SU-DHL-6 (cell line): Measurements from ENCODE around the gene MRC1.

Experiments
- H2AFZ ChIP-seq: fragments of 200-600 bp; sonication (generic); 2 replicates; pipeline ENCODE4 v1.6.1; 2014; ENCODE audit warnings: low read depth, mild to moderate bottlenecking, moderate library complexity, mixed read lengths, antibody characterized with exemption, low read length; ENCODE audit not compliant: severe bottlenecking
- H3F3A ChIP-seq: fragments of 200-600 bp; shearing (Covaris generic); 2 replicates; pipeline ENCODE4 v1.6.0; 2016; ENCODE audit warnings: antibody characterized with exemption, mild to moderate bottlenecking; ENCODE audit not compliant: insufficient read depth
- H3K27ac ChIP-seq: fragments of 200-600 bp; sonication (generic); 2 replicates; pipeline ENCODE4 v1.5.1; 2016; ENCODE audit warnings: low read depth, mild to moderate bottlenecking, low read length, moderate library complexity, mixed read lengths
- H3K27me3 ChIP-seq: fragments of 200-600 bp; sonication (generic), shearing (Covaris generic); 2 replicates; pipeline ENCODE4 v1.6.0; 2014; ENCODE audit warnings: mild to moderate bottlenecking, low read length
- H3K36me3 ChIP-seq: fragments of 200-600 bp; sonication (generic); 2 replicates; pipeline ENCODE4 v1.6.1; 2014; ENCODE audit warnings: mild to moderate bottlenecking, low read length, mixed read lengths
- H3K4me2 ChIP-seq: fragments of 300-600, 200-600 bp; shearing (Covaris generic), sonication (generic); 2 replicates; pipeline ENCODE4 v1.6.0; 2014; ENCODE audit warnings: low read length, low read depth, mild to moderate bottlenecking; ENCODE audit not compliant: poor library complexity, severe bottlenecking
- H3K4me3 ChIP-seq: fragments of 200-600 bp; sonication (generic); 2 replicates; pipeline ENCODE4 v1.5.1; 2014; ENCODE audit warnings: antibody characterized with exemption, low read length, mild to moderate bottlenecking, mixed read lengths; ENCODE audit not compliant: insufficient read depth, poor library complexity, severe bottlenecking
- H3K79me2 ChIP-seq: fragments of 200-600 bp; sonication (generic); 2 replicates; pipeline ENCODE4 v1.6.1; 2014; ENCODE audit warnings: mild to moderate bottlenecking, low read length, moderate library complexity; ENCODE audit not compliant: insufficient read depth
- H3K9ac ChIP-seq: fragments of 200-600 bp; sonication (generic); 2 replicates; pipeline ENCODE4 v1.7.0; 2014; ENCODE audit warnings: mild to moderate bottlenecking, low read length
- H3K9me2 ChIP-seq: fragments of 200-600 bp; sonication (generic); replicated peaks from 2 replicates; pipeline ENCODE4 v1.6.1; 2014; ENCODE audit warnings: low read length; ENCODE audit not compliant: insufficient read depth
- H3K9me3 ChIP-seq: fragments of 200-600 bp; sonication (generic); 2 replicates; pipeline ENCODE4 v1.6.1; 2014; ENCODE audit warnings: low read length, mixed read lengths; ENCODE audit not compliant: insufficient read depth
- H4K20me1 ChIP-seq: fragments of 200-600 bp; sonication (generic); 2 replicates; pipeline ENCODE4 v1.6.1; 2014; ENCODE audit warnings: low read depth, mild to moderate bottlenecking, antibody characterized with exemption, low read length, moderate library complexity, mixed read lengths
- CTCF ChIP-seq: fragments of 200-600 bp; sonication (generic); IDR thresholded peaks from one replicate; pipeline ENCODE4 v1.5.1; 2017; ENCODE audit warnings: antibody characterized with exemption, mild to moderate bottlenecking, low read length, moderate library complexity; ENCODE audit not compliant: insufficient read depth, poor library complexity, severe bottlenecking
- EZH2phosphoT487 ChIP-seq: fragments of 200-600 bp; sonication (generic), shearing (Covaris generic); conservative IDR thresholded peaks from 2 replicates; pipeline ENCODE4 v1.6.1; 2018; ENCODE audit warnings: mild to moderate bottlenecking, antibody characterized with exemption, low read length, moderate library complexity, mixed read lengths

Gene MRC1

GRCh38 chr10:17802350-17802749 lies 6.8 kb upstream of the MRC1 start:
- H3K36me3 ChIP-seq: no peaks in the 10 kb centered on the region
- H2AFZ ChIP-seq: no peak overlapping the region
- H3K27me3 ChIP-seq: no peaks in the 10 kb centered on the region
- TF ChIP-seq EZH2phosphoT487 (no peak), CTCF (no peak)
- H3K4me2 ChIP-seq: no peak overlapping the region
- no peaks in the 10 kb centered on the region for H4K20me1 ChIP-seq
- H3K27ac ChIP-seq: no peak overlapping the region
- no peaks in the 10 kb centered on the region for H3K9me3 ChIP-seq
- no peak overlapping the region for H3K9ac ChIP-seq
- H3K4me3 ChIP-seq: no peak overlapping the region
- no peaks in the 10 kb centered on the region for H3F3A ChIP-seq
- no peaks in the 10 kb centered on the region for H3K79me2 ChIP-seq
- no peaks in the 10 kb centered on the region for H3K9me2 ChIP-seq

GRCh38 chr10:17802976-17803375 lies 6.2 kb upstream of the MRC1 start:
- H2AFZ ChIP-seq: no peak overlapping the region

GRCh38 chr10:17805330-17805729 lies 3.8 kb upstream of the MRC1 start:
- no peaks in the 10 kb centered on the region for H4K20me1 ChIP-seq

More at GRCh38 chr10:17802976-17803375, 6.2 kb upstream of the MRC1 start:
- no peaks in the 10 kb centered on the region for H3K27me3 ChIP-seq
- H3K36me3 ChIP-seq: no peaks in the 10 kb centered on the region
- H3K4me3 ChIP-seq: no peak overlapping the region
- no peak overlapping the region for H3K4me2 ChIP-seq
- H3K9me3 ChIP-seq: no peaks in the 10 kb centered on the region
- H3K79me2 ChIP-seq: no peaks in the 10 kb centered on the region
- TF ChIP-seq CTCF: no peak
- no peak for TF ChIP-seq EZH2phosphoT487
- H4K20me1 ChIP-seq: no peaks in the 10 kb centered on the region
- H3K27ac ChIP-seq: no peak overlapping the region
- H3K9ac ChIP-seq: no peak overlapping the region
- H3K9me2 ChIP-seq: no peaks in the 10 kb centered on the region
- no peaks in the 10 kb centered on the region for H3F3A ChIP-seq

More at GRCh38 chr10:17805330-17805729, 3.8 kb upstream of the MRC1 start:
- no peak for TF ChIP-seq EZH2phosphoT487
- TF ChIP-seq CTCF: no peak
- Histone ChIP-seq H3F3A (no peaks in the 10 kb centered on the region), H3K27ac (no peak overlapping the region), H3K4me3 (no peak overlapping the region), H3K9ac (no peak overlapping the region), H3K4me2 (no peak overlapping the region), H3K9me2 (no peaks in the 10 kb centered on the region), H3K36me3 (no peaks in the 10 kb centered on the region), H3K79me2 (no peaks in the 10 kb centered on the region), H2AFZ (no peak overlapping the region), H3K9me3 (no peaks in the 10 kb centered on the region), H3K27me3 (no peaks in the 10 kb centered on the region)
